SU-DHL-6 (cell line): ENCODE results near the gene RBM34.

Source experiments
- H2AFZ ChIP-seq: fragments of 200-600 bp; sonication (generic); 2 replicates; pipeline ENCODE4 v1.6.1; 2014; ENCODE audit warnings: low read depth, mild to moderate bottlenecking, moderate library complexity, mixed read lengths, antibody characterized with exemption, low read length; ENCODE audit not compliant: severe bottlenecking
- H3F3A ChIP-seq: fragments of 200-600 bp; shearing (Covaris generic); 2 replicates; pipeline ENCODE4 v1.6.0; 2016; ENCODE audit warnings: antibody characterized with exemption, mild to moderate bottlenecking; ENCODE audit not compliant: insufficient read depth
- H3K27ac ChIP-seq: fragments of 200-600 bp; sonication (generic); 2 replicates; pipeline ENCODE4 v1.5.1; 2016; ENCODE audit warnings: low read depth, mild to moderate bottlenecking, low read length, moderate library complexity, mixed read lengths
- H3K27me3 ChIP-seq: fragments of 200-600 bp; sonication (generic), shearing (Covaris generic); 2 replicates; pipeline ENCODE4 v1.6.0; 2014; ENCODE audit warnings: mild to moderate bottlenecking, low read length
- H3K36me3 ChIP-seq: fragments of 200-600 bp; sonication (generic); 2 replicates; pipeline ENCODE4 v1.6.1; 2014; ENCODE audit warnings: mild to moderate bottlenecking, low read length, mixed read lengths
- H3K4me2 ChIP-seq: fragments of 300-600, 200-600 bp; shearing (Covaris generic), sonication (generic); 2 replicates; pipeline ENCODE4 v1.6.0; 2014; ENCODE audit warnings: low read length, low read depth, mild to moderate bottlenecking; ENCODE audit not compliant: poor library complexity, severe bottlenecking
- H3K4me3 ChIP-seq: fragments of 200-600 bp; sonication (generic); 2 replicates; pipeline ENCODE4 v1.5.1; 2014; ENCODE audit warnings: antibody characterized with exemption, low read length, mild to moderate bottlenecking, mixed read lengths; ENCODE audit not compliant: insufficient read depth, poor library complexity, severe bottlenecking
- H3K79me2 ChIP-seq: fragments of 200-600 bp; sonication (generic); 2 replicates; pipeline ENCODE4 v1.6.1; 2014; ENCODE audit warnings: mild to moderate bottlenecking, low read length, moderate library complexity; ENCODE audit not compliant: insufficient read depth
- H3K9ac ChIP-seq: fragments of 200-600 bp; sonication (generic); 2 replicates; pipeline ENCODE4 v1.7.0; 2014; ENCODE audit warnings: mild to moderate bottlenecking, low read length
- H3K9me2 ChIP-seq: fragments of 200-600 bp; sonication (generic); replicated peaks from 2 replicates; pipeline ENCODE4 v1.6.1; 2014; ENCODE audit warnings: low read length; ENCODE audit not compliant: insufficient read depth
- H3K9me3 ChIP-seq: fragments of 200-600 bp; sonication (generic); 2 replicates; pipeline ENCODE4 v1.6.1; 2014; ENCODE audit warnings: low read length, mixed read lengths; ENCODE audit not compliant: insufficient read depth
- H4K20me1 ChIP-seq: fragments of 200-600 bp; sonication (generic); 2 replicates; pipeline ENCODE4 v1.6.1; 2014; ENCODE audit warnings: low read depth, mild to moderate bottlenecking, antibody characterized with exemption, low read length, moderate library complexity, mixed read lengths
- CTCF ChIP-seq: fragments of 200-600 bp; sonication (generic); IDR thresholded peaks from one replicate; pipeline ENCODE4 v1.5.1; 2017; ENCODE audit warnings: antibody characterized with exemption, mild to moderate bottlenecking, low read length, moderate library complexity; ENCODE audit not compliant: insufficient read depth, poor library complexity, severe bottlenecking
- EZH2phosphoT487 ChIP-seq: fragments of 200-600 bp; sonication (generic), shearing (Covaris generic); conservative IDR thresholded peaks from 2 replicates; pipeline ENCODE4 v1.6.1; 2018; ENCODE audit warnings: mild to moderate bottlenecking, antibody characterized with exemption, low read length, moderate library complexity, mixed read lengths

RBM34 gene

GRCh38 chr1:235158680-235159079 is 2.4 kb downstream of the RBM34 start:
- no peak overlapping the region for H3K9ac ChIP-seq
- no peaks in the 10 kb centered on the region for H3K27me3 ChIP-seq
- no peaks in the 10 kb centered on the region for H3F3A ChIP-seq
- no peaks in the 10 kb centered on the region for H3K9me3 ChIP-seq
- H3K9me2 ChIP-seq = no peaks in the 10 kb centered on the region
- H4K20me1 ChIP-seq = no peaks in the 10 kb centered on the region; the same call in 1 of the 2 replicates
- no peak overlapping the region for H2AFZ ChIP-seq
- TF ChIP-seq CTCF (no peak), EZH2phosphoT487 (no peak)
- H3K4me2 ChIP-seq = no peak overlapping the region
- peaks cover 15% of the 10 kb centered on the region; the same call in 1 of the 2 replicates for H3K36me3 ChIP-seq
- no peak overlapping the region for H3K27ac ChIP-seq
- H3K79me2 ChIP-seq = peaks cover 52% of the 10 kb centered on the region
- H3K4me3 ChIP-seq = no peak overlapping the region

GRCh38 chr1:235157150-235157549 is 3.9 kb downstream of the RBM34 start:
- peaks cover 4% of the 10 kb centered on the region for H4K20me1 ChIP-seq
- no peak overlapping the region for H3K4me2 ChIP-seq
- H3K9ac ChIP-seq = no peak overlapping the region
- peaks cover 18% of the 10 kb centered on the region; the same call in 1 of the 2 replicates for H3K36me3 ChIP-seq
- 0 out of 2 replicates have a peak, but pooled peaks cover 3% of the 10 kb centered on the region for H3F3A ChIP-seq
- H3K9me2 ChIP-seq = no peaks in the 10 kb centered on the region
- no peaks in the 10 kb centered on the region for H3K27me3 ChIP-seq
- no peak overlapping the region for H3K27ac ChIP-seq
- no peak overlapping the region for H3K4me3 ChIP-seq
- TF ChIP-seq CTCF (no peak), EZH2phosphoT487 (no peak)
- H3K79me2 ChIP-seq = peaks cover 54% of the 10 kb centered on the region
- no peaks in the 10 kb centered on the region for H3K9me3 ChIP-seq
- H2AFZ ChIP-seq = no peak overlapping the region

- Histone ChIP-seq H3K79me2 (peaks cover 54% of the 10 kb centered on the region), H3F3A (0 out of 2 replicates have a peak, but pooled peaks cover 3% of the 10 kb centered on the region), H3K9ac (no peak overlapping the region), H3K4me3 (no peak overlapping the region), H4K20me1 (peaks cover 4% of the 10 kb centered on the region), H2AFZ (no peak overlapping the region), H3K9me2 (no peaks in the 10 kb centered on the region), H3K27me3 (no peaks in the 10 kb centered on the region), H3K36me3 (peaks cover 21% of the 10 kb centered on the region; the same call in 1 of the 2 replicates), H3K27ac (no peak overlapping the region), H3K4me2 (no peak overlapping the region), H3K9me3 (no peaks in the 10 kb centered on the region)
- TF ChIP-seq CTCF (no peak), EZH2phosphoT487 (no peak)
These were observed 4.3 kb downstream of the RBM34 start for GRCh38 chr1:235156740-235157139.

- Histone ChIP-seq H3K27ac (no peak overlapping the region), H3K79me2 (peaks cover 57% of the 10 kb centered on the region), H3K4me3 (no peak overlapping the region), H3K9me2 (no peaks in the 10 kb centered on the region), H3K36me3 (peaks cover 24% of the 10 kb centered on the region; the same call in 1 of the 2 replicates), H3K9ac (no peak overlapping the region), H3F3A (0 out of 2 replicates have a peak, but pooled peaks cover 3% of the 10 kb centered on the region), H2AFZ (no peak overlapping the region), H3K9me3 (no peaks in the 10 kb centered on the region), H4K20me1 (peaks cover 4% of the 10 kb centered on the region), H3K27me3 (no peaks in the 10 kb centered on the region), H3K4me2 (no peak overlapping the region)
- no peak for TF ChIP-seq EZH2phosphoT487
- TF ChIP-seq CTCF = no peak
These were observed 4.8 kb downstream of the RBM34 start for GRCh38 chr1:235156265-235156664.
